Measurements from ENCODE around the gene KCNMA1. TPM values are rescaled to one million over a fixed set of nuclear protein-coding genes. Genes with fewer than 3 reads are reported as not detected.

Gene KCNMA1
- total and polyA plus RNA-seq, 7 donors = 15.3 to 427 (median 256) TPM

- 93 to 94% methylated on average over 3 of the region's 3 CpGs for WGBS, 2 donors
- intact Hi-C loops (cut with DNase I) = no loop called here
These were observed 406.2 kb downstream of the KCNMA1 start for GRCh38 chr10:77231375-77231774.

DNA sequence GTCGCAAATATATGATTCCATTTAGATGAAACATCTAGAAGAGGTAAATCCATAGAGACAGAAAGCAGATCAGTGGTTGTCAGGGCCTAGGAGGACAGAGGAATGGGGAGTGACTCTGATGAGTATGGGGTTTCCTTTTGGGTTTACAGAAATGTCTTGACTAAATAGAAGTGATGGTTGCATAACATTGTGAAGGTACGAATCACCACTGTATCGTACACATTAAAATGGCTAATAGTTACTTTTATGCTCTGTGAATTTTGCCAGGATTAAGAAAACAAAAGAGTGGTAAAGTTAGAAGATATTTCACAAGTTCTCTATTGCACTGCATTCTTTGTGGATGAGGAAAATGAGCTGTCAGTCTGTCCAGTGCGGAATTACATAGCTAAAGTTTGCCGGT lies 407.4 kb downstream of the KCNMA1 start:
- Histone ChIP-seq H3K4me3 (no peak overlapping the region), H3K9me3 (no peaks in the 10 kb centered on the region), H3K4me1 (peaks cover 0 to 47% (median 38%) of the 10 kb centered on the region in 4 donors), H3K27ac (peak overlapping the region in 3 of 4 donors; percentile 24 to 87 (median 81)), H3K36me3 (no peaks in the 10 kb centered on the region), H3K27me3 (no peaks in the 10 kb centered on the region)
- no peak for DNase-seq
- TF ChIP-seq POLR2A (IDR thresholded peaks at IDR 0.05) = no peak
- TF ChIP-seq EP300 (IDR thresholded peaks at IDR 0.05) = no peak
- no peak for TF ChIP-seq POLR2AphosphoS5 (IDR thresholded peaks at IDR 0.05)
- TF ChIP-seq CTCF (IDR thresholded peaks at IDR 0.05) = no peak
- WGBS, 2 donors = 91 to 93% methylated on average over 5 of the region's 5 CpGs
- intact Hi-C loops (cut with DNase I) = no loop called here

More at GRCh38 chr10:77231375-77231774, 406.2 kb downstream of the KCNMA1 start:
- no peaks in the 10 kb centered on the region for H3K27me3 ChIP-seq
- H3K27ac ChIP-seq = peak overlapping the region in 3 of 4 donors; percentile 24 to 87 (median 81)
- DNase-seq = no peak
- no peak overlapping the region for H3K4me3 ChIP-seq
- H3K36me3 ChIP-seq = no peaks in the 10 kb centered on the region
- no peaks in the 10 kb centered on the region for H3K9me3 ChIP-seq
- peaks cover 0 to 51% (median 38%) of the 10 kb centered on the region in 4 donors for H3K4me1 ChIP-seq
- no peak for TF ChIP-seq POLR2A (IDR thresholded peaks at IDR 0.05)
- no peak for TF ChIP-seq CTCF (IDR thresholded peaks at IDR 0.05)
- no peak for TF ChIP-seq EP300 (IDR thresholded peaks at IDR 0.05)

- TF ChIP-seq EP300 (IDR thresholded peaks at IDR 0.05) (no peak), CTCF (IDR thresholded peaks at IDR 0.05) (no peak), POLR2A (IDR thresholded peaks at IDR 0.05) (no peak), POLR2AphosphoS5 (IDR thresholded peaks at IDR 0.05) (no peak)
- no peak for DNase-seq
- Histone ChIP-seq H3K27ac (peak overlapping the region in 3 of 4 donors; percentile 69 to 87 (median 81)), H3K9me3 (no peaks in the 10 kb centered on the region), H3K36me3 (peaks cover 0 to 3% (median 0%) of the 10 kb centered on the region in 4 donors), H3K4me1 (peaks cover 0 to 48% (median 36%) of the 10 kb centered on the region in 4 donors), H3K4me3 (no peak overlapping the region), H3K27me3 (no peaks in the 10 kb centered on the region)
- 89 to 92% methylated on average over 3 of the region's 3 CpGs for WGBS, 2 donors
- intact Hi-C loops (cut with DNase I) = no loop called here
These were observed 407.9 kb downstream of the KCNMA1 start for GRCh38 chr10:77229704-77230103.

- no peak for DNase-seq
- peak overlapping the region in 3 of 4 donors; percentile 69 to 87 (median 81) for H3K27ac ChIP-seq
- H3K4me3 ChIP-seq = no peak overlapping the region
- TF ChIP-seq POLR2A (IDR thresholded peaks at IDR 0.05) = no peak
- TF ChIP-seq POLR2AphosphoS5 (IDR thresholded peaks at IDR 0.05) = no peak
- TF ChIP-seq CTCF (IDR thresholded peaks at IDR 0.05) = no peak
- no peaks in the 10 kb centered on the region for H3K9me3 ChIP-seq
- WGBS, 2 donors = 82 to 91% methylated on average over 5 of the region's 5 CpGs
- intact Hi-C loops (cut with DNase I) = no loop called here
- peaks cover 0 to 59% (median 43%) of the 10 kb centered on the region in 4 donors for H3K4me1 ChIP-seq
- H3K36me3 ChIP-seq = peaks cover 0 to 4% (median 0%) of the 10 kb centered on the region in 4 donors
- H3K27me3 ChIP-seq = no peaks in the 10 kb centered on the region
These were observed 409.0 kb downstream of the KCNMA1 start for GRCh38 chr10:77228559-77228958.
